Endothelial cell of umbilical vein (primary cell): ENCODE data around the gene GALNT10. TPM values are rescaled to one million over a fixed set of nuclear protein-coding genes. Genes with fewer than 3 reads are reported as not detected.

ENCODE experiments used
- BruUV-seq: library from RNA; stranded (reverse); fragments of 400-500 nt; replicated peaks from 2 replicates; lab custom pipeline; 2021; lab: Mats Ljungman, UMichigan
- CTCF ChIA-PET: fragments of 300-600, 350-600 bp; sonication (Branson Sonifier 250); formaldehyde crosslinking; loops from one replicate; lab custom pipeline; 2021; ENCODE audit warnings: antibody characterized with exemption, inconsistent platforms; lab: Charles Lee
- POLR2A ChIA-PET: fragments of 300-600, 350-600 bp; sonication (Branson Sonifier 250); formaldehyde crosslinking; loops from one replicate; lab custom pipeline; 2021; ENCODE audit warnings: antibody characterized with exemption, inconsistent platforms; lab: Charles Lee
- DNase-seq: peaks from one replicate; pipeline ENCODE4 v3.0.0-alpha.2; 2011; ENCODE audit warnings: low read depth, low spot score
- FAIRE-seq: peaks from 2 replicates; lab custom pipeline; 2011; peaks lifted over from hg19 to GRCh38; lab: Jason Lieb, UNC
- H2AFZ ChIP-seq: 2 replicates; pipeline ENCODE4 v1.6.0; 2012; ENCODE audit warnings: low read depth, low read length, control low read depth, inconsistent platforms
- H3K27ac ChIP-seq: 2 replicates; pipeline ENCODE4 v1.5.1; 2011; ENCODE audit warnings: low read depth, mild to moderate bottlenecking, control low read depth, low read length, moderate library complexity; ENCODE audit not compliant: insufficient read depth
- H3K27me3 ChIP-seq, 2 experiments: 2 replicates each; pipeline versions ENCODE4 v1.6.0 to v1.6.1; 2011; ENCODE audit warnings: low read length in 2 of 2, mixed read lengths in 1 of 2; ENCODE audit not compliant: control insufficient read depth in 2 of 2, insufficient read depth in 2 of 2
- H3K36me3 ChIP-seq, 2 experiments: 2 replicates in 1 of 2; 3 replicates in 1 of 2; pipeline ENCODE4 v1.5.1; 2011; ENCODE audit warnings: low read length in 2 of 2, mild to moderate bottlenecking in 1 of 2, moderate library complexity in 1 of 2; ENCODE audit not compliant: control insufficient read depth in 2 of 2, insufficient read depth in 2 of 2; ENCODE audit errors: extremely low read depth in 1 of 2
- H3K4me1 ChIP-seq: 3 replicates; pipeline ENCODE4 v1.5.1; 2011; ENCODE audit warnings: mild to moderate bottlenecking, low read length; ENCODE audit not compliant: control insufficient read depth, insufficient read depth; ENCODE audit errors: extremely low read depth
- H3K4me2 ChIP-seq: 2 replicates; pipeline ENCODE4 v1.6.1; 2011; ENCODE audit warnings: low read length, control low read depth, mixed read lengths; ENCODE audit not compliant: insufficient read depth
- H3K4me3 ChIP-seq, 3 experiments: fragments of 200-600 bp in 1 of 3; sonication (generic), shearing (Covaris generic) in 1 of 3; replicated peaks in 1 of 3; 2 replicates each; pipeline ENCODE4 v1.5.1; 2011 to 2016; ENCODE audit warnings: control low read depth in 3 of 3, low read length in 3 of 3, mild to moderate bottlenecking in 2 of 3, inconsistent platforms in 1 of 3, low read depth in 1 of 3, moderate library complexity in 1 of 3; ENCODE audit not compliant: insufficient read depth in 1 of 3
- H3K79me2 ChIP-seq: 2 replicates; pipeline ENCODE4 v1.6.0; 2012; ENCODE audit warnings: low read length, inconsistent platforms; ENCODE audit not compliant: control insufficient read depth, insufficient read depth
- H3K9ac ChIP-seq: replicated peaks from 2 replicates; pipeline ENCODE3; 2011; ENCODE audit warnings: low read length, control low read depth; ENCODE audit not compliant: insufficient read depth; ENCODE audit errors: extremely low read depth
- H3K9me1 ChIP-seq: replicated peaks from 3 replicates; pipeline ENCODE4 v1.6.0; 2011; ENCODE audit warnings: mild to moderate bottlenecking, low read length; ENCODE audit not compliant: control insufficient read depth, insufficient read depth; ENCODE audit errors: extremely low read depth
- H3K9me3 ChIP-seq: replicated peaks from 2 replicates; pipeline ENCODE4 v1.5.1; 2012; ENCODE audit warnings: low read length, inconsistent platforms; ENCODE audit not compliant: control insufficient read depth, insufficient read depth
- H4K20me1 ChIP-seq: replicated peaks from 2 replicates; pipeline ENCODE3; 2011; ENCODE audit warnings: mild to moderate bottlenecking, low read length; ENCODE audit not compliant: control insufficient read depth, insufficient read depth; ENCODE audit errors: extremely low read depth
- EZH2 ChIP-seq: IDR thresholded peaks from 2 replicates; pipeline ENCODE4 v1.6.1; 2012; ENCODE audit warnings: borderline replicate concordance, low read depth, mild to moderate bottlenecking, moderate library complexity, low read length, inconsistent platforms; ENCODE audit not compliant: severe bottlenecking
- FOS ChIP-seq: IDR thresholded peaks from 2 replicates; pipeline ENCODE4 v1.6.1; 2011; ENCODE audit warnings: mild to moderate bottlenecking, low read length, moderate library complexity, borderline replicate concordance; ENCODE audit not compliant: insufficient read depth
- GATA2 ChIP-seq: IDR thresholded peaks from 2 replicates; pipeline ENCODE4 v1.7.0; 2011; ENCODE audit warnings: low read depth, mild to moderate bottlenecking, moderate library complexity, mixed read lengths, low read length; ENCODE audit not compliant: insufficient read length, insufficient read depth
- JUN ChIP-seq: IDR thresholded peaks from 2 replicates; pipeline ENCODE4 v1.6.1; 2011; ENCODE audit warnings: borderline replicate concordance, low read depth; ENCODE audit not compliant: insufficient read length, insufficient read depth
- MYC ChIP-seq: IDR thresholded peaks from one replicate; pipeline ENCODE4 v1.6.1; 2011; ENCODE audit warnings: mild to moderate bottlenecking, low read depth, low read length
- POLR2A ChIP-seq: IDR thresholded peaks from 2 replicates; pipeline ENCODE4 v1.6.1; 2012; ENCODE audit warnings: low read depth, mild to moderate bottlenecking, control low read depth, low read length
- POLR2AphosphoS5 ChIP-seq: IDR thresholded peaks from 2 replicates; pipeline ENCODE4 v1.6.1; 2012; ENCODE audit warnings: low read depth, mild to moderate bottlenecking, control low read depth, low read length, moderate library complexity; ENCODE audit not compliant: insufficient read depth
- dilution Hi-C: fragments of 300-500 bp; cut with MboI; formaldehyde crosslinking; loops from one replicate; pipeline ENCODE4 v1.15.0; 2019; ENCODE audit warnings: low sequenced_read_pairs; ENCODE audit not compliant: extremely low pct_ligation_motif_present
- intact Hi-C: fragments of 100-400 bp; cut with micrococcal nuclease; formaldehyde crosslinking; loops from one replicate; pipeline ENCODE4 v1.10.0; 2022
- polyA plus RNA-seq, 4 experiments: library from polyadenylated mRNA; depleted of rRNA in 3 of 4; stranded (reverse) in 3 of 4; unstranded in 1 of 4; fragments of >200 nt; gene quantifications; 2 replicates each; pipeline versions ENCODE4 v1.2.1 to v1.2.3, GENCODE V29; 2011 to 2012; ENCODE audit warnings: missing spikeins in 1 of 4
- total RNA-seq: library from RNA; stranded (reverse); gene quantifications from 2 replicates; pipeline ENCODE4 v1.2.3, GENCODE V29; 2021
- TF ChIP-seq, protein P1 (sequence below), 2 donors: IDR thresholded peaks; 1 replicate in 1 of 2; 2 replicates in 1 of 2; pipeline ENCODE4 v1.5.1; 2011; ENCODE audit warnings: low read length in 2 of 2, mild to moderate bottlenecking in 2 of 2, moderate library complexity in 2 of 2, control low read depth in 1 of 2, inconsistent platforms in 1 of 2, low read depth in 1 of 2; ENCODE audit not compliant: insufficient read depth in 1 of 2; ENCODE audit errors: extremely low read depth in 1 of 2
- TF ChIP-seq, protein P2 (sequence below): IDR thresholded peaks from 2 replicates; pipeline ENCODE4 v1.6.1; 2011; ENCODE audit not compliant: insufficient read depth, insufficient read length

Gene GALNT10
- total and polyA plus RNA-seq, 2 donors (not counting 3 experiments of a cell fraction or from before 2014, with no cell fraction given), result 70.2 to 77.6 TPM

DNA sequence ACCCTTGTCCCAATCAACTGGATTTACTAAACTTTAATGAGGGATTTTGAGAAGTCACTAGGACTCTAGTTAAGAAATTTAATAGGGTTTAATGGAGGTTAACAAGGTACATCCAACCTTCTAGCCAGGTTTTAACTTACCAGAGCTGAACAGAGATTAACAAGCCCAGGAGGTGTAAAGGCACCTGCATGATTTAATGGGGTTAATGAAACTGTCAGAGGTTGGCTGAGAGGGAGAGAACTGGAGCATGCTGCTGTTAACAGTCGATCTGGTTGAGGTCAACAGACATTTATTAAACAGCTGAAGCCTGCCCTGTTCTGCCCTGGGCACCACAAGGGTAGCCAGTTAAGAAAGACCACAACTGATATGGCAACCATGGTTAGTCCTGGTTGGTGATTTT, 273.9 kb downstream of the GALNT10 start:
- H3K9me3 ChIP-seq, result no peaks in the 10 kb centered on the region
- H3K27me3 ChIP-seq, result peaks cover 5 to 7% of the 10 kb centered on the region in 2 experiments
- H3K4me2 ChIP-seq, result no peak overlapping the region
- no peak overlapping the region for H3K9ac ChIP-seq
- no peak overlapping the region for H3K4me3 ChIP-seq
- DNase-seq (no peak), FAIRE-seq (no peak)
- ChIA-PET POLR2A (no interaction called here), CTCF (interaction anchor here (1.0 to 2.2 kb wide), 2 partner anchors 56 to 490 kb away, joined by 3 to 8 read pairs; no protein-coding TSS in a partner anchor)
- H3K36me3 ChIP-seq, result no peaks in the 10 kb centered on the region
- H3K4me1 ChIP-seq, result no peaks in the 10 kb centered on the region
- intact Hi-C loops (no loop called here), dilution Hi-C loops (no loop called here)
- no peaks in the 10 kb centered on the region for H3K9me1 ChIP-seq
- no TSS peak for BruUV-seq
- TF ChIP-seq, protein P1, sequence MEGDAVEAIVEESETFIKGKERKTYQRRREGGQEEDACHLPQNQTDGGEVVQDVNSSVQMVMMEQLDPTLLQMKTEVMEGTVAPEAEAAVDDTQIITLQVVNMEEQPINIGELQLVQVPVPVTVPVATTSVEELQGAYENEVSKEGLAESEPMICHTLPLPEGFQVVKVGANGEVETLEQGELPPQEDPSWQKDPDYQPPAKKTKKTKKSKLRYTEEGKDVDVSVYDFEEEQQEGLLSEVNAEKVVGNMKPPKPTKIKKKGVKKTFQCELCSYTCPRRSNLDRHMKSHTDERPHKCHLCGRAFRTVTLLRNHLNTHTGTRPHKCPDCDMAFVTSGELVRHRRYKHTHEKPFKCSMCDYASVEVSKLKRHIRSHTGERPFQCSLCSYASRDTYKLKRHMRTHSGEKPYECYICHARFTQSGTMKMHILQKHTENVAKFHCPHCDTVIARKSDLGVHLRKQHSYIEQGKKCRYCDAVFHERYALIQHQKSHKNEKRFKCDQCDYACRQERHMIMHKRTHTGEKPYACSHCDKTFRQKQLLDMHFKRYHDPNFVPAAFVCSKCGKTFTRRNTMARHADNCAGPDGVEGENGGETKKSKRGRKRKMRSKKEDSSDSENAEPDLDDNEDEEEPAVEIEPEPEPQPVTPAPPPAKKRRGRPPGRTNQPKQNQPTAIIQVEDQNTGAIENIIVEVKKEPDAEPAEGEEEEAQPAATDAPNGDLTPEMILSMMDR (IDR thresholded peaks at IDR 0.05; ENCODE audit: extremely low read depth in 1 of 2, insufficient read depth in 1 of 2, low read depth in 1 of 2, low read length in 2 of 2), result no peak
- TF ChIP-seq GATA2 (no peak), FOS (no peak), MYC (no peak), POLR2AphosphoS5 (no peak), JUN (no peak), POLR2A (no peak), EZH2 (no peak)
- TF ChIP-seq, protein P2, sequence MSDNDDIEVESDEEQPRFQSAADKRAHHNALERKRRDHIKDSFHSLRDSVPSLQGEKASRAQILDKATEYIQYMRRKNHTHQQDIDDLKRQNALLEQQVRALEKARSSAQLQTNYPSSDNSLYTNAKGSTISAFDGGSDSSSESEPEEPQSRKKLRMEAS, result no peak
- no peak overlapping the region for H2AFZ ChIP-seq
- no peaks in the 10 kb centered on the region for H3K79me2 ChIP-seq
- H4K20me1 ChIP-seq, result no peaks in the 10 kb centered on the region
- H3K27ac ChIP-seq, result no peak overlapping the region
